Neuronal stem cell (in vitro differentiated cells): ENCODE measurements around the gene UGT1A4.

Experiments
- DNase-seq: peaks from one replicate; pipeline ENCODE4 v3.0.0-alpha.2; 2013; ENCODE audit warnings: low spot score
- H2AFZ ChIP-seq: one replicate; pipeline ENCODE4 v1.6.1; 2013; ENCODE audit warnings: mild to moderate bottlenecking, low read length, inconsistent platforms
- H2AK5ac ChIP-seq: 2 replicates; pipeline ENCODE4 v1.6.1; 2013; ENCODE audit warnings: low read depth, mild to moderate bottlenecking, inconsistent platforms, low read length, moderate library complexity, mixed read lengths
- H2BK120ac ChIP-seq: 2 replicates; pipeline ENCODE4 v1.6.1; 2013; ENCODE audit warnings: low read depth, mild to moderate bottlenecking, inconsistent platforms, low read length, moderate library complexity, mixed read lengths
- H2BK12ac ChIP-seq: one replicate; pipeline ENCODE4 v1.6.1; 2013; ENCODE audit warnings: low read length, inconsistent platforms
- H2BK15ac ChIP-seq: 2 replicates; pipeline ENCODE4 v1.6.1; 2013; ENCODE audit warnings: mild to moderate bottlenecking, low read length, inconsistent platforms, mixed read lengths
- H2BK5ac ChIP-seq: one replicate; pipeline ENCODE4 v1.6.1; 2013; ENCODE audit warnings: inconsistent platforms, mild to moderate bottlenecking, low read length, moderate library complexity
- H3K14ac ChIP-seq: one replicate; pipeline ENCODE4 v1.6.1; 2013; ENCODE audit warnings: low read length, inconsistent platforms
- H3K18ac ChIP-seq: 2 replicates; pipeline ENCODE4 v1.6.1; 2013; ENCODE audit warnings: low read length, inconsistent platforms
- H3K23ac ChIP-seq: 2 replicates; pipeline ENCODE4 v1.6.1; 2013; ENCODE audit warnings: low read depth, mild to moderate bottlenecking, mixed read lengths, low read length, inconsistent platforms; ENCODE audit not compliant: poor library complexity
- H3K27ac ChIP-seq: replicated peaks from 3 replicates; pipeline ENCODE4 v1.5.1; 2013; ENCODE audit warnings: low read length, inconsistent platforms
- H3K27me3 ChIP-seq, 3 experiments: 2 replicates each; pipeline ENCODE4 v1.6.1; 2013; ENCODE audit warnings: low read length in 3 of 3, mild to moderate bottlenecking in 2 of 3, inconsistent platforms in 1 of 3, low read depth in 1 of 3, mixed read lengths in 1 of 3, moderate library complexity in 1 of 3; ENCODE audit not compliant: control insufficient read depth in 3 of 3, insufficient read depth in 3 of 3
- H3K36me3 ChIP-seq, 2 donors: replicated peaks in 1 of 2; 2 replicates each; pipeline ENCODE4 v1.6.1; 2013; ENCODE audit warnings: low read length in 2 of 2; ENCODE audit not compliant: control insufficient read depth in 2 of 2, insufficient read depth in 2 of 2
- H3K4ac ChIP-seq: 2 replicates; pipeline ENCODE4 v1.6.1; 2013; ENCODE audit warnings: inconsistent platforms, mild to moderate bottlenecking, low read length, moderate library complexity
- H3K4me1 ChIP-seq, 2 donors: 1 replicate in 1 of 2; 2 replicates in 1 of 2; pipeline ENCODE4 v1.6.1; 2013; ENCODE audit warnings: low read length in 2 of 2, low read depth in 1 of 2; ENCODE audit not compliant: control insufficient read depth in 2 of 2, insufficient read depth in 1 of 2
- H3K4me2 ChIP-seq: one replicate; pipeline ENCODE4 v1.6.1; 2013; ENCODE audit warnings: mild to moderate bottlenecking, low read length, inconsistent platforms; ENCODE audit not compliant: insufficient read depth, poor library complexity, severe bottlenecking
- H3K4me3 ChIP-seq, 2 donors: 2 replicates each; pipeline ENCODE4 v1.5.1; 2013; ENCODE audit warnings: low read length in 2 of 2, mild to moderate bottlenecking in 2 of 2, inconsistent platforms in 1 of 2, moderate library complexity in 1 of 2
- H3K79me1 ChIP-seq: one replicate; pipeline ENCODE4 v1.6.1; 2013; ENCODE audit warnings: low read depth, mild to moderate bottlenecking, inconsistent platforms, low read length, moderate library complexity
- H3K9ac ChIP-seq: one replicate; pipeline ENCODE4 v1.6.1; 2013; ENCODE audit warnings: mild to moderate bottlenecking, low read depth, low read length, inconsistent platforms; ENCODE audit not compliant: poor library complexity
- H3K9me3 ChIP-seq, 2 donors: replicated peaks in 1 of 2; 2 replicates each; pipeline versions ENCODE3 to v1.6.1; 2013; ENCODE audit warnings: low read length in 2 of 2, mild to moderate bottlenecking in 2 of 2, inconsistent platforms in 1 of 2, low read depth in 1 of 2, mixed read lengths in 1 of 2, moderate library complexity in 1 of 2; ENCODE audit not compliant: control insufficient read depth in 2 of 2, insufficient read depth in 1 of 2
- H4K8ac ChIP-seq: one replicate; pipeline ENCODE4 v1.6.1; 2013; ENCODE audit warnings: low read depth, mild to moderate bottlenecking, inconsistent platforms, low read length, moderate library complexity
- H4K91ac ChIP-seq: one replicate; pipeline ENCODE4 v1.6.1; 2013; ENCODE audit warnings: low read length, low read depth, mild to moderate bottlenecking, inconsistent platforms; ENCODE audit not compliant: poor library complexity
- WGBS, 2 donors: extraction: QIAGEN DNeasy Blood & Tissue Kit; methylation state at CpG; one replicate each; pipeline ENCODE4 v1.1.7; 2013; ENCODE audit warnings: missing lambda C conversion rate in 2 of 2, mixed read lengths in 1 of 2; ENCODE audit not compliant: insufficient read length in 2 of 2, insufficient replicate concordance in 1 of 2; ENCODE audit errors: extremely low coverage in 2 of 2; 5-methylcytosine and 5-hydroxymethylcytosine counted together

The UGT1A4 gene

GRCh38 chr2:233775414-233775813 is 56.9 kb downstream of the UGT1A4 start:
- H3K4ac ChIP-seq, result no peak overlapping the region
- H3K27me3 ChIP-seq, result peaks cover 0 to 2% (median 0%) of the 10 kb centered on the region in 3 experiments
- H2BK120ac ChIP-seq, result no peak overlapping the region
- no peak overlapping the region for H3K18ac ChIP-seq
- no peak overlapping the region for H3K9ac ChIP-seq
- H3K27ac ChIP-seq, result no peak overlapping the region
- H3K14ac ChIP-seq, result no peak overlapping the region
- H3K4me2 ChIP-seq, result no peak overlapping the region
- no peak overlapping the region for H3K4me3 ChIP-seq
- no peak overlapping the region for H2BK5ac ChIP-seq
- H2BK12ac ChIP-seq, result no peak overlapping the region
- no peaks in the 10 kb centered on the region for H3K79me1 ChIP-seq
- H3K4me1 ChIP-seq, result no peaks in the 10 kb centered on the region
- no peak for DNase-seq
- H2BK15ac ChIP-seq, result no peak overlapping the region
- no peak overlapping the region for H4K91ac ChIP-seq
- no CpG with 5 or more reads among the region's 6 CpGs for WGBS, 2 donors
- no peaks in the 10 kb centered on the region for H3K36me3 ChIP-seq
- H2AFZ ChIP-seq, result no peak overlapping the region
- no peak overlapping the region for H4K8ac ChIP-seq
- no peak overlapping the region for H2AK5ac ChIP-seq
- no peak overlapping the region for H3K23ac ChIP-seq
- peaks cover 4 to 6% of the 10 kb centered on the region in 2 donors for H3K9me3 ChIP-seq

- H2BK120ac ChIP-seq, result no peak within 1 kb of the TSS
- H3K27me3 ChIP-seq, result peaks cover 0 to 2% (median 0%) of the 10 kb centered on the region in 3 experiments
- no peaks in the 10 kb centered on the region for H3K36me3 ChIP-seq
- no peak for DNase-seq
- no peak within 1 kb of the TSS for H3K9ac ChIP-seq
- no CpG with 5 or more reads among the region's 2 CpGs for WGBS, 2 donors
- no peak within 1 kb of the TSS for H2BK5ac ChIP-seq
- H2BK12ac ChIP-seq, result no peak within 1 kb of the TSS
- no peaks in the 10 kb centered on the region for H3K79me1 ChIP-seq
- peaks cover 4 to 6% of the 10 kb centered on the region in 2 donors for H3K9me3 ChIP-seq
- H3K14ac ChIP-seq, result no peak within 1 kb of the TSS
- H3K4me3 ChIP-seq, result no peak within 1 kb of the TSS
- no peak within 1 kb of the TSS for H4K91ac ChIP-seq
- H2BK15ac ChIP-seq, result no peak within 1 kb of the TSS
- H3K23ac ChIP-seq, result no peak within 1 kb of the TSS
- no peak within 1 kb of the TSS for H2AK5ac ChIP-seq
- H4K8ac ChIP-seq, result peak within 1 kb of the TSS; percentile 26
- H3K18ac ChIP-seq, result no peak within 1 kb of the TSS
- H3K4me2 ChIP-seq, result no peak within 1 kb of the TSS
- H3K4me1 ChIP-seq, result no peaks in the 10 kb centered on the region
- H2AFZ ChIP-seq, result no peak within 1 kb of the TSS
- H3K4ac ChIP-seq, result no peak within 1 kb of the TSS
- H3K27ac ChIP-seq, result no peak within 1 kb of the TSS
Observed at GRCh38 chr2:233778030-233778429, 59.5 kb downstream of the UGT1A4 start, which contains the start of gene MROH2A. Gene MROH2A, plus strand, starts transcription at chr2:233778330. Its CDS starts 1,029 bp downstream, at chr2:233779359.

- H2AK5ac ChIP-seq, result no peak overlapping the region
- H2BK15ac ChIP-seq, result no peak overlapping the region
- peaks cover 0 to 2% (median 0%) of the 10 kb centered on the region in 3 experiments for H3K27me3 ChIP-seq
- no peak overlapping the region for H3K14ac ChIP-seq
- peak overlapping the region in 1 of 2 donors; percentile 62 for H3K4me3 ChIP-seq
- H3K4me2 ChIP-seq, result no peak overlapping the region
- no peaks in the 10 kb centered on the region for H3K4me1 ChIP-seq
- no peak overlapping the region for H2BK12ac ChIP-seq
- no peak overlapping the region for H2AFZ ChIP-seq
- H3K79me1 ChIP-seq, result no peaks in the 10 kb centered on the region
- H4K8ac ChIP-seq, result no peak overlapping the region
- no peak overlapping the region for H2BK5ac ChIP-seq
- H4K91ac ChIP-seq, result no peak overlapping the region
- no peak overlapping the region for H3K18ac ChIP-seq
- peaks cover 4 to 6% of the 10 kb centered on the region in 2 donors for H3K9me3 ChIP-seq
- no peak for DNase-seq
- H3K9ac ChIP-seq, result peak overlapping the region; percentile 55
- no peak overlapping the region for H2BK120ac ChIP-seq
- no peak overlapping the region for H3K27ac ChIP-seq
- H3K4ac ChIP-seq, result no peak overlapping the region
- no peaks in the 10 kb centered on the region for H3K36me3 ChIP-seq
- no CpG with 5 or more reads among the region's 4 CpGs for WGBS, 2 donors
- H3K23ac ChIP-seq, result no peak overlapping the region
Observed at GRCh38 chr2:233779722-233780121, 61.2 kb downstream of the UGT1A4 start.

GRCh38 chr2:233780771-233781170 is 62.2 kb downstream of the UGT1A4 start:
- no peak overlapping the region for H2BK120ac ChIP-seq
- H2AK5ac ChIP-seq, result no peak overlapping the region
- H3K27me3 ChIP-seq, result peaks cover 0 to 2% (median 0%) of the 10 kb centered on the region in 3 experiments
- no peak overlapping the region for H3K18ac ChIP-seq
- no peaks in the 10 kb centered on the region for H3K4me1 ChIP-seq
- H2BK12ac ChIP-seq, result no peak overlapping the region
- no peak overlapping the region for H2BK15ac ChIP-seq
- 100% methylated on average over 1 of the region's 4 CpGs; no CpG with 5 or more reads in 1 of the 2 donors for WGBS, 2 donors
- H2AFZ ChIP-seq, result no peak overlapping the region
- H3K9ac ChIP-seq, result no peak overlapping the region
- H3K4me2 ChIP-seq, result no peak overlapping the region
- no peak overlapping the region for H2BK5ac ChIP-seq
- H4K8ac ChIP-seq, result no peak overlapping the region
- no peak overlapping the region for H3K14ac ChIP-seq
- no peak overlapping the region for H4K91ac ChIP-seq
- H3K4me3 ChIP-seq, result no peak overlapping the region
- no peak for DNase-seq
- no peak overlapping the region for H3K23ac ChIP-seq
- no peaks in the 10 kb centered on the region for H3K79me1 ChIP-seq
- no peak overlapping the region for H3K4ac ChIP-seq
- peaks cover 4% of the 10 kb centered on the region in 2 donors for H3K9me3 ChIP-seq
- no peak overlapping the region for H3K27ac ChIP-seq
- H3K36me3 ChIP-seq, result no peaks in the 10 kb centered on the region
